Central memory CD8-positive, alpha-beta T cell (primary cell): Measurements from ENCODE around the gene SETD7.

Experiments
- ATAC-seq: fragments of 150-1000 bp; cut with Tn5 transposase; replicated peaks from 2 replicates; pipeline ENCODE4 v1.10.0; 2022; ENCODE audit warnings: mild to moderate bottlenecking, moderate FRiP score, moderate number of reproducible peaks; ENCODE audit not compliant: poor library complexity, severe bottlenecking; ENCODE audit errors: extremely low read depth
- DNase-seq, 2 donors: peaks; one replicate each; pipeline ENCODE4 v3.0.0; 2021; ENCODE audit warnings: low spot score in 2 of 2
- H3K27ac Mint-ChIP-seq: one replicate; pipeline ENCODE4 v1.8.0; 2022; ENCODE audit warnings: low read depth, mild to moderate bottlenecking, moderate library complexity, mixed read lengths
- H3K27me3 Mint-ChIP-seq: one replicate; pipeline ENCODE4 v1.8.0; 2022; ENCODE audit warnings: mixed read lengths
- H3K36me3 Mint-ChIP-seq: one replicate; pipeline ENCODE4 v1.8.0; 2022; ENCODE audit warnings: mild to moderate bottlenecking, moderate library complexity, mixed read lengths; ENCODE audit not compliant: insufficient read depth
- H3K4me1 Mint-ChIP-seq: one replicate; pipeline ENCODE4 v1.8.0; 2022; ENCODE audit warnings: mixed read lengths
- H3K4me3 Mint-ChIP-seq: one replicate; pipeline ENCODE4 v1.8.0; 2022; ENCODE audit warnings: mild to moderate bottlenecking, moderate library complexity, mixed read lengths
- H3K9me3 Mint-ChIP-seq: one replicate; pipeline ENCODE4 v1.8.0; 2022; ENCODE audit warnings: mixed read lengths

Gene SETD7

GRCh38 chr4:139554642-139554892 lies 1.5 kb downstream of the SETD7 start:
- H3K4me1 Mint-ChIP-seq, result peaks cover 28% of the 10 kb centered on the region
- peaks cover 19% of the 10 kb centered on the region for H3K36me3 Mint-ChIP-seq
- no peaks in the 10 kb centered on the region for H3K9me3 Mint-ChIP-seq
- peak overlapping the region; percentile 96 for H3K4me3 Mint-ChIP-seq
- ATAC-seq, result no peak
- H3K27me3 Mint-ChIP-seq, result peaks cover 10% of the 10 kb centered on the region
- DNase-seq, result no peak
- peak overlapping the region; percentile 99 for H3K27ac Mint-ChIP-seq

GRCh38 chr4:139553751-139554641 lies 2.0 kb downstream of the SETD7 start:
- peaks cover 19% of the 10 kb centered on the region for H3K36me3 Mint-ChIP-seq
- H3K4me1 Mint-ChIP-seq, result peaks cover 28% of the 10 kb centered on the region
- DNase-seq (no peak), ATAC-seq (no peak)
- no peaks in the 10 kb centered on the region for H3K9me3 Mint-ChIP-seq
- peak overlapping the region; percentile 99 for H3K27ac Mint-ChIP-seq
- peak overlapping the region; percentile 96 for H3K4me3 Mint-ChIP-seq
- H3K27me3 Mint-ChIP-seq, result peaks cover 10% of the 10 kb centered on the region

- ATAC-seq (no peak), DNase-seq (no peak)
- peaks cover 19% of the 10 kb centered on the region for H3K36me3 Mint-ChIP-seq
- H3K27ac Mint-ChIP-seq, result peak overlapping the region; percentile 14
- no peak overlapping the region for H3K4me3 Mint-ChIP-seq
- peaks cover 28% of the 10 kb centered on the region for H3K4me1 Mint-ChIP-seq
- no peaks in the 10 kb centered on the region for H3K9me3 Mint-ChIP-seq
- peaks cover 10% of the 10 kb centered on the region for H3K27me3 Mint-ChIP-seq
These were observed 3.3 kb downstream of the SETD7 start for GRCh38 chr4:139552517-139553307.

GRCh38 chr4:139550724-139551429 lies 5.1 kb downstream of the SETD7 start:
- H3K36me3 Mint-ChIP-seq, result peaks cover 9% of the 10 kb centered on the region
- no peak overlapping the region for H3K4me3 Mint-ChIP-seq
- H3K4me1 Mint-ChIP-seq, result peaks cover 14% of the 10 kb centered on the region
- DNase-seq (no peak), ATAC-seq (no peak)
- no peaks in the 10 kb centered on the region for H3K27me3 Mint-ChIP-seq
- H3K9me3 Mint-ChIP-seq, result no peaks in the 10 kb centered on the region
- no peak overlapping the region for H3K27ac Mint-ChIP-seq

- Mint-ChIP-seq H3K36me3 (peaks cover 5% of the 10 kb centered on the region), H3K4me1 (peaks cover 6% of the 10 kb centered on the region), H3K27me3 (no peaks in the 10 kb centered on the region), H3K27ac (no peak overlapping the region), H3K9me3 (no peaks in the 10 kb centered on the region), H3K4me3 (no peak overlapping the region)
- DNase-seq (no peak), ATAC-seq (no peak)
These were observed 8.0 kb downstream of the SETD7 start for GRCh38 chr4:139547979-139548378.

GRCh38 chr4:139540632-139541031 lies 15.4 kb downstream of the SETD7 start:
- peaks cover 8% of the 10 kb centered on the region for H3K36me3 Mint-ChIP-seq
- no peaks in the 10 kb centered on the region for H3K9me3 Mint-ChIP-seq
- H3K27ac Mint-ChIP-seq, result no peak overlapping the region
- DNase-seq, result no peak
- no peak overlapping the region for H3K4me3 Mint-ChIP-seq
- ATAC-seq, result no peak
- H3K27me3 Mint-ChIP-seq, result no peaks in the 10 kb centered on the region
- H3K4me1 Mint-ChIP-seq, result no peaks in the 10 kb centered on the region

- Mint-ChIP-seq H3K4me1 (no peaks in the 10 kb centered on the region), H3K36me3 (peaks cover 8% of the 10 kb centered on the region), H3K27me3 (no peaks in the 10 kb centered on the region), H3K4me3 (no peak overlapping the region), H3K27ac (no peak overlapping the region), H3K9me3 (no peaks in the 10 kb centered on the region)
- no peak for ATAC-seq
- no peak for DNase-seq
These were observed 15.9 kb downstream of the SETD7 start for GRCh38 chr4:139540161-139540560.

- Mint-ChIP-seq H3K36me3 (peaks cover 5% of the 10 kb centered on the region), H3K27ac (no peak overlapping the region), H3K27me3 (no peaks in the 10 kb centered on the region), H3K4me3 (no peak overlapping the region), H3K9me3 (no peaks in the 10 kb centered on the region), H3K4me1 (no peaks in the 10 kb centered on the region)
- DNase-seq, result no peak
- no peak for ATAC-seq
These were observed 18.7 kb downstream of the SETD7 start for GRCh38 chr4:139537292-139537691.

GRCh38 chr4:139535871-139536234 lies 20.2 kb downstream of the SETD7 start:
- no peaks in the 10 kb centered on the region for H3K4me1 Mint-ChIP-seq
- H3K27me3 Mint-ChIP-seq, result no peaks in the 10 kb centered on the region
- no peak for ATAC-seq
- DNase-seq, result no peak
- H3K36me3 Mint-ChIP-seq, result peaks cover 5% of the 10 kb centered on the region
- H3K9me3 Mint-ChIP-seq, result no peaks in the 10 kb centered on the region
- H3K27ac Mint-ChIP-seq, result no peak overlapping the region
- no peak overlapping the region for H3K4me3 Mint-ChIP-seq

GRCh38 chr4:139535228-139535870 lies 20.7 kb downstream of the SETD7 start:
- DNase-seq (no peak), ATAC-seq (no peak)
- no peaks in the 10 kb centered on the region for H3K27me3 Mint-ChIP-seq
- peaks cover 5% of the 10 kb centered on the region for H3K36me3 Mint-ChIP-seq
- no peak overlapping the region for H3K4me3 Mint-ChIP-seq
- no peak overlapping the region for H3K27ac Mint-ChIP-seq
- H3K4me1 Mint-ChIP-seq, result no peaks in the 10 kb centered on the region
- H3K9me3 Mint-ChIP-seq, result no peaks in the 10 kb centered on the region

GRCh38 chr4:139534287-139534950 lies 21.6 kb downstream of the SETD7 start:
- Mint-ChIP-seq H3K36me3 (peaks cover 2% of the 10 kb centered on the region), H3K27me3 (no peaks in the 10 kb centered on the region), H3K27ac (no peak overlapping the region), H3K4me3 (no peak overlapping the region), H3K9me3 (no peaks in the 10 kb centered on the region), H3K4me1 (no peaks in the 10 kb centered on the region)
- ATAC-seq (no peak), DNase-seq (no peak)

- DNase-seq, result no peak
- Mint-ChIP-seq H3K27ac (no peak overlapping the region), H3K4me3 (no peak overlapping the region), H3K27me3 (no peaks in the 10 kb centered on the region), H3K9me3 (no peaks in the 10 kb centered on the region), H3K4me1 (peaks cover 8% of the 10 kb centered on the region), H3K36me3 (peaks cover 4% of the 10 kb centered on the region)
- ATAC-seq, result no peak
These were observed 22.5 kb downstream of the SETD7 start for GRCh38 chr4:139533511-139533910.
